Activated T-cell treated with anti-CD3 and anti-CD28 coated beads for 1 hour (primary cell): Measurements from ENCODE around the gene CFAP61.
"Not testable (repeated sequence)": the region's sequence is repeated elsewhere in the genome, so short reads cannot be mapped to it uniquely, and the experiment has no call there.

Source experiments
- DNase-seq: peaks from one replicate; pipeline ENCODE4 v3.0.0-alpha.2; 2020; ENCODE audit warnings: low read depth

CFAP61 gene

DNA sequence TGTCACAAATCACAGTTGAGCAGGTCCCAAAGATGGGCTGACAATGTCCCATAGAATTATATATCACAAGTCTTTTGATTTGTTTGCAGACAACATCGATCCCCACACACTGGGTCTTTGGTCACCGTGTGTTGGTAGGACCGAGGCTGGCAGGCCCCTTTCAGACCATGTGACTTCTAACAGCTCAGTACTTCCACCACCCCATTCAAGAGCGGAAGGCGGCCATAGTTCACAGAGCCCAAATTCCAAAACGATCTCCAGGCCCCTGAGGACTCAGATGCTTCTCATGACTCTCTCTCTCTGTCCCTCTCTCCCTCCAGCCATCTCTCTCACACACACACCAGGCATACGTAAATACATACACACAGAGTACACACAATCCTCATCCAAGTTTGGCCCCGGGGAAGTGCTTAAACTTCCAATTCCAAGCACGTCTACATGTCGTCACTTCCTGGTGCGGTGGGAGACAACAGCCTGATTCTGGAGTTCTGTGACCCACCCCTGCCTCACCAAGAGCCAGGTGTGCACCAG, 159.7 kb downstream of the CFAP61 start:
- no peak for DNase-seq

DNA sequence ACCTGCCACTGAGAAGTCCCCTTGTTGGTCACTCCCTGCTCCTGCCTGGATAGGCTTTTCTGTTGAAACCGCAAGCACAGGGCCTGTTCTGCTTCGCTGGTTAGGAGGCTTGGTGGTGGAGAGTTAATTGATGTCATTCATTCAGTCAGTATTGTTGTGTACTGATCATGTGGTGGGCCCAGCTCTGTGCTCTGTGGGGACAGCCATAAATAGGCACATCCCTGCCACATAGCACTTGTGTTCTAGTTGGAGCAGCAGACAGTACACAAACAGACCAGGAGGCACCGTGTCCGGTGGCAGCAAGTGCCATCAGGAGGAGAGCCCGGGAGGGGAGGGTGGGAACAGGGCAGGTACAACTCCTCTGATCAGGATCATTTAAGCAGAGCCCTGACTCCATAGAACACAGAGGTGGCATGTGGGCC, 160.4 kb downstream of the CFAP61 start:
- no peak for DNase-seq

DNA sequence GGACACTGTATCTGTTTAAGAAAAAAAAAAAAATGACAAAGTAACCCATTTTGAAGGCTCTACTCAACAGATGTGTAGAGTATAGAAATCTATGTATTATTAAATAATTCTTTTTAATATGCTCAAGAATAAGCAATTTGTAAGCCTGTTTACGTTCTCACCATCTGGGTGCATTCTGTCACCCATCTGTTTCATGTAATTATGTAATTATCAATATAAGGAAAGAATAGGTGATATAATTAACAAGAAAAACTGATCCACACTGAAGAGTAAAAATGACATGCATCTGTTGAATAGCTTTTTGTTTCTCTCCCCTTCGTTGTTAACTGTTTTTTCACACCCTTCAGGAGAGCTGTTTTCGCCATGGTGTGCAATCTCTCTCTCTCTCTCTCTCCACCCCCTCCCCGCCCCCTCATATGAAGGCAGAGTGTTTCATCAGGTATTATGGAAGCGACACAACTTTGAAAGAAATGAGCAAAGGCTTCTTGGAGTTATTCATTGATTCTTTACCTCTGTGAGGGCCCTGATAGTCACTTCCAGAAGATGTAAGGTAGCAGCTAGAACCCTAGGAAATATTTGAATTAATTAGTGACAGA, 161.3 kb downstream of the CFAP61 start:
- DNase-seq = no peak

DNA sequence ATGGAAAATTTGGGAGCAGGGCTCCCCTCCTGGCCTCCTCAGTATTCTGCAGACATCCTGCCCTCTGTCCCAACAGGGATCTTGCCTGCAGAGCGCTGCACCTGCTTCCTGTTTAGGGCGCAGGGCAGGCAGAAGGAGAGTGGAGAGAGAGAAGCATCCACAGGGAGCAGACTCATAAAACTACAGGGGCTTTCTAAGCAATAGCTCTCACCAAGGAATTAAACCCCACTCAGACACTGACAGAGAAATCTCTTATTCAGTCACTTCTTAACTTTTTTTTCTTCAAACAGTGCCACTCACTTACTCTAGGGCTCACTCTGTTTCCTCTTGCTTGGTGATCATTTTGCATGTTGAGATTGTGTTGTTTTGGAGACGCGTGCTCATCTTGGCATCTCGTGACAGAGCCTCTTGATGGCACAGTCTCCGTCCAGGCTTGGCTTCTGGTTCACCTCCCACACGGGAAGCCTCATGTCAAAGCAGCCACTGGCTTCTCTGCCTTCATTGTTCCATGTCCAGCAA, 162.5 kb downstream of the CFAP61 start:
- no peak for DNase-seq

DNA sequence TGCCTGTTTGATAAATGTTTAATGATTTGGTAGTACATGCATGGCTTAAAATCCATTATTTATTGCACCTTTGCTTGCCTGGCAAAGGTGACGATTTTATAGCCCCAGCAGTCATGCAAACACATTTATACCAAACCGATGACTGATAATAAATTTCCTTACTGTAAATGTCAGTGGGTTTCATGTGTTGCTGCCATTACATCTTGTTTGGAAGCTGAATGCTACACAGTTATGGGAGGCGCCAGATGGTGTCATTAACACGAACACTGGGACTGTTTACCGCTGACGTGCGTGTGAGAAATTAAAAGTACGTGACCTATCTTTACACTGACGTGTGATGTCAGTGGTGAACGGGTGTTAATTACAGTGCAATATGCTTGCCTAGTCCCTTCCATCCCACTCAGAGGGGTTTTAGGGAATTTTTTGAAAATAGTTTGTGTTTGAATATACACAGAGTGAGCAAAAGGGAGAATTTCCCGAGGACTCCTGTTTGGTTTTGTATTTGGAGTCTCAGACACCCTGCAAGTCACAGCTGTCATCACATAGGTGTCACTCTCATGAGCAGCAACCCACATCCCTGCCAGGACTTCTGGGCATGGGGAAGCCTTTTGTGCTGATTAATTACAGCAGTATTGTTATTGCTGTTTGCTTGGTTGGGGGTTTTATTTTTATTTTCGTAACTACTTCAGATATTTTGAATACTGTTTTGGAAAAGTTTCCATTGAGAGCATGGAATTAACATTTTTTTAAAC, 163.8 kb downstream of the CFAP61 start:
- no peak for DNase-seq

DNA sequence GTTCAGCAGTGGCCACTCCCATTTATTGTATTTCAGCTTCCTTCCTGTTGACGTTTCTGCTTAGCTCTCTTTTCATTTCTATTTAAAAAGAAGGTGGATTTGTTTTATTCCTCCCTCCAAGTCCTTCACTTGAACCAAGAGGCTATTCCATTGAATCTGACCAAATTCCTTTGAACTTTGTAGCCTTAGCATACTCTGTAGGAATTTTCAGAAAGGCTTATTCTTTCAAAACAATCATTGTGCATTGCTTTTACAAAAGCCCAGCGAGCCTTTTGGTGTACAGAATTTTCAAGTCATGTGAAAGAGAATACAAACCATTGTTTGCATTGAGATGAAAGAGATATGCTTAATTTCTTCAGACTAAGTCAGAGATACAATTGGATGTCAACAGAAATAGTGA, 164.6 kb downstream of the CFAP61 start:
- no peak for DNase-seq

DNA sequence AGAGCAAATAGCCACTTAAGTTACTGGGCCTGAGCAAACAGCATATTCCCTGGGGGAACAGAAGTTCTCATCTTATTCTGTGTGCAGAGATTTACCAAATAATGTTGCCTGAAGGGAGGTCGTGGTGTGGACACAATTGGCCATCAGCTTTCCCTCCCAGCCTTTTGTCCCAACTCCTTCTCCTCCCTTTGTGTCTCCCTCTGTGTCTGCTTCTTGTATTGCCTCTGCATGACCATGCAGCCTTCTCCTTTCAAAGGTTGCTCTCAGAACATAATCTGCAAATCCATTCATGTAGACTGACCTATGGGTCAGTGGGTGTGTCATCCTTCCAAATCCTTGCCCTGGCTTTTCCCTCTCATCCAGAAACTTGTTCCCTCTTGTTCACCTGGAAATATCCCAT, 165.3 kb downstream of the CFAP61 start:
- no peak for DNase-seq

DNA sequence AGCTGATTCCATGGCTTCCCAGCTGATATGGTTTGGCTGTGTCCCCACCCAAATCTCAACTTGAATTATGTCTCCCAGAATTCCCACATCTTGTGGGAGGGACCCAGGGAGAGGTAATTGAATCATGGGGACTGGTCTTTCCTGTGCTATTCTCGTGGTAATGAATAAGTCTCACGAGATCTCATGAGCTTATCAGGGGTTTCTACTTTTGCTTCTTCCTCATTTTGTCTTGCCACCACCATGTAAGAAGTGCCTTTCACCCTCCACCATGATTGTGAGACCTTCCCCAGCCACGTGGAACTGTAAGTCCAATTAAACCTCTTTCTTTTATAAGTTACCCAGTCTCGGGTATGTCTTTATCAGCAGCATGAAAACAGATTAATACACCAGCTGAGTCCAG, 165.8 kb downstream of the CFAP61 start:
- not testable (repeated sequence) for DNase-seq

DNA sequence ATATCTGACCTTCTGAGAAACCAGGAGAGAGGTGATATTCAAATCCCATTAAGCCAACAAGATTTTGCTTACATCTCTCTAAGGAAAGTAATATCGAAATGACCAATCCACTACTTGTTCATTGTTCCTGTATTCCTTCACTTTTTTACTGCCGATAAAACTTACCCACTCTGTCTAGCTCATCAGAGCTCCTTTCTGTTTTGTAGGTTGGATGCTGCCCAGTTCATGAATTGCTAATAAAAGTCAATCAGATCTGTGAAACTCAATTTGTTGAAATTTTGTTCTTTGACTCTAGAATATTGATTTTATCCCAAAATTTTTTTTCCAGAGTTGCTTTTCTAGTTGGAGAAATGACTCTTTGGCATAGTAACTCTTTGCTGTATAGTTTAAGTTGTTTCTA, 166.7 kb downstream of the CFAP61 start:
- no peak for DNase-seq

DNA sequence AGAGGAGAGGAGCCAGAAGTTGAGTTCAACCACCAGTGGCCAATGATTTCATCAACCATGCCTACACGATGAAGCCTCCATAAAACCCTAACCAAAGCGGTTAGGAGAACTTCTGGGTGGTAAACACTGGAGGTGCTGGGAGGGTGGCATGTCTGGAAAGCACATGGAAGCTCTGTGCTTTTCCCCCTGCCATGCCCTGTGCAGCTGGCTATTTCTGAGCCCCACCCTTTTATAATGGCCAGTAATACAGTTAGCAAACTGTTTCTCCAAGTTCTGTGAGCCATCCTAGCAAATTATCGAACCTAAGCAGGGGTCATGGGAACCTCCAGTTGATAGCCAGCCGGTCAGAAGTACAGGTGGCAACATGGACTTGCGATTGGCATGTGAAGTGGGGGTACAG, 167.8 kb downstream of the CFAP61 start:
- no peak for DNase-seq

DNA sequence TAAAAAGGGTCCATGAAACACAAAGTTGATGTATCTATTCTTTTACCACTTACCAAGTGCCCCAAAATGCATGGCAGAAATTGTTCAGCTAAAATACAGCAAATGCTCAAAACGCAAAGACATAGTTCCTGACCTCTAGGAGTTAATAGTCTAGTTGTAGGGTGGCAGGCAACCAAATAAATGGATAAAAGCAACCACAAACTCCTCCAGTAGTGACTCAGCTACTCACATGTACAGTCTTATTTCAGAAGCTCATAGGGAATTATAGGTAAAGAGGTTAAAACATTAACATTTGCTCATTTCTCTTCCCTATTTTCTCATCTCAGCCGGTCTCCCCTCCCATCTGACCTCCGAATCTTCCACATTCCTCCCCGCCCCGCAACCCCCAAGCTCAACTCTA, 171.6 kb downstream of the CFAP61 start:
- DNase-seq = no peak

DNA sequence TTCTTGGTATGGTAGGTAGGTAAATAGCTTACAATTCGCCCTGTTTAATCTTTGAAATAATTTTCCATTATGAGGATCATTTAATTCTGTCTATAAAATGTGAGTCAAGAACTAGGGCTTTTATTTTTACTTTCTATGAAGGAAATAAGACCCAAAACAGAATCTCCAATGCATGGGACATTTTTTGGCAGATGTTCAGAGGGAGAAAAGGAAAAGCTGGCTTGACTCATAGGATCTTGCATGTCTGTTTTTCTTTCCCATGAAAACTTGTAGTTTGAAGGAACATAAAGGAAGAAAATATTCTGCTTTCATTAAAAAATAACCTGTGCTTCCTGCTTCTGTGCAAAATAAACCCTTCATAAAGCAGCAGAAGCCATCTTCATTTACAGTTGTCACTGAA, 172.5 kb downstream of the CFAP61 start:
- DNase-seq = no peak

DNA sequence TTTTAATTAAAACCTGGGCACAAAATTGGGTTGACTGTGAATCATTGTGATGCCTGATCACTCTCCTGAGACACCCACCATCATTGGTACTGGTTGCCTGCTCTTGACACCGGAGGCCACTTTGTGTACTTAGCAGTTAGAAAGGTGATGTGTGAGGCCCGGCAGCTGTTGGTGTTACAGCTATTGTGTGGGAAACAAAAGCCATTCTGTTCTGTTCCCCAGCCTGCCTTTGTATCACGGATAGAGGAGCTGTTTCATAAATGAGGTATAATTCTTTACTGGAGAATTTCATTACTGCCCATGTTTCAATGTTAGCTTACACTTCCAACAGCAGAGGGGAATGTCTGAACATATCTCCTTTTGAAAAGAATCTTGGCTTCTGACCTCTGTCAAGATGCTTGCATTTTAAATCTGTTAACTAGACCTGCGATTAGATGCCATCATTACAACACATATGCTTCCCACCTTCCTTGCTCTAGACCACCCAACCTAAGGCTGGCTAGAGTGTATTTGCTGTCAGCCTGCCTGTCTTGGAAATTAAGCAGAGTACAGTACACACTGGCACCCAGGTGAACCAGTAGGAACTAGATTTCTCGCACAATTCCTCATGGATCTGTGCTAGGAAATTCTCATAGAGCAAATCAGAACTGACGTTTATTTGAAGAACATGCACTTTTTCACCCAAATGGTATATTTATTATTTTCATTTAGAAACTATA, 173.2 kb downstream of the CFAP61 start:
- no peak for DNase-seq

DNA sequence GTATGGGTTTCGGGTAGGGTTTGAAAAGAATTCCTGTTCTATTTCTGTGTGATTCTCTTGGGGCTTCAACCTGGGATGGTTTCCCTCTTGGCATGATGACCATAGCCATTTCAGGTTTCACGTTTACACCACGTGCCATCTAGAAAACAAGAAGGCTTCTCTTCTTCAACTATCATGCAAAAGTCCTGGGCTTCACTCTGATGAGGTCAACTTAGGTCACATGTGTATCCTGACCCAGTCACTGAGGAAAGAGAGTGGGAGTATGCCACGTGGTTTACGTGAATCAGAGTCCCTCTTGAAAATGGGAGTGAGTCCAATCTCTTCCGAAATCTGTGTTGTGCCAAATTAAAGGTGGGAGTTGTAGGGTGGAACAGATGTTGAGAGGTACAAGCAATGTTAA, 174.2 kb downstream of the CFAP61 start:
- no peak for DNase-seq

DNA sequence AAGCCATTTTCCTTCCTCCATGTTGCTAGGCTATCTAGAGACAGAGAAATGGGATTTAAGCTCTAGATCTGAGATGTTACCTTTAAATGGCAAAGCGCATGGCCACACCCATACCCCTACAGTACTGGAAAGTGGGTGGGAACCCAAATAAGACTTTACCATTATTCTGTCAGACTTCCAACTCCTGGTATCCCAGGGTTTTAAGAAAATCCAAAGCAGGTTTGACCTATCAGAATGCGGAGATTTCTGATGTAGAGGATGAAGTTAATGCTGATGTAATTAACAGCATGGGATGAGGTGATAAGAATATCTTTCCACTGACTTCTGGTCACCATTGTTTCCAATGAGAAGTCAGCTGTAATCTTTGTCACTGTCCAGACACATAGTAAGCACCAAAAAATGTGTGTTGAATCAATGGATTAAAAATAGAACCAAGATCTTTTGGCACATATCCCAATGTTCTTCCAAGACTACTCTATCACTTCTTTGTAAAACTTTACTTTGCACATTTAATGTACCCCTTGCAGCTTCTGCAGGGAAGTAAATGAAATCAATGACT, 174.8 kb downstream of the CFAP61 start:
- no peak for DNase-seq

DNA sequence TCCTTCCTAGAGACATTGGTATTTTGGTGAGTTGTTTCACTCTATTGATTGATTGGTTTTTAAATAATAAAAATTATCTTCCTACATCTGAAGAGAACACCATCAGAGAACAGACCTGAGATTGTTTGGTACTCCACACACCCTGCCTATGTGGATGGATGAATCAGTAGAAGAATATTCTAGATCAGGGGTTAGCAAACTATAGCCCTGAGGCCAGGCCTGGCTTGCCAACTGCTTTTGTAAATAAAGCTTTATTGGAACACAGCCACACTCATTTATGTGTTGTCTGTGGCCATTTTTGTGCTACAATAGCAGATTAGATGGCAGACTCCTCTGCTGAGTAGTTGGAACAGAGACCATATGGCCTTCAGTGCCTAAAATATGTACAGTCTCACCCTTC, 176.0 kb downstream of the CFAP61 start:
- DNase-seq = no peak

DNA sequence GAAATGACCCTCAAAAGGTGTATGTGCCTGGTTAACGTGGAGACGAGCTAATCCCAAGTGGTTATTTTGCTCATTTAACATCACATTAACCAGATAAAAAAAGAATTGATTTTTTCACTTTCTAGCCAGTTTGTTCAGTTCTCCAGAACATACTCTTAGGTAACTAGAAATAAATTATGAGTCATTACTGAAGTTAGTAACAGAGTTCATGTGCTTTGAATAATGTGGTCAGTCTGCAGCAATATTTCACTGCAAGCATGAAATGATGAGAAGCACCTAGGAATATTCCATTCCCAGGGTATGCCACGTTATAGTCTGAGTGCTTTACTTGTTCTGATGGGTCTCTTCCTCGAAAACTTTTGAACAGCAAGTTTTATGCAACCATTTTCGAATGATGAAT, 177.3 kb downstream of the CFAP61 start:
- DNase-seq = no peak

DNA sequence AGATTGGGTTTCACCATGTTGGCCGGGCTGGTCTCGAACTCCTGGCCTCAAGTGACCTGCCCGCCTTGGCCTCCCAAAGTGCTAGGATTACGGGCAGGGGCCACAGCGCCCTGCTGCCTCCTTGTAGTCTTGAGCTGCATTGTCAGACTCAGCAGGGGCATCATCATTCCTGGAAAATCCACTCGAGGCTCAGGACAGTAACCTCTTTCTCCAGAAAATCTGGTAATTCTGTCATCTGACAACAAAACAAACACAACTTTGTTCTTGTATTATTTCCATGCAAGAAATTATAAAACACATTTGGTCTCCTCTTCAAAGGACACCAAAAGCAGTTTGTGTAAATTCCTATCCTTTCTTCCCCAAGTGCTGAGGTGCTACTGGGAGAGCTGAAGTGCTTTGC, 178.4 kb downstream of the CFAP61 start:
- no peak for DNase-seq

DNA sequence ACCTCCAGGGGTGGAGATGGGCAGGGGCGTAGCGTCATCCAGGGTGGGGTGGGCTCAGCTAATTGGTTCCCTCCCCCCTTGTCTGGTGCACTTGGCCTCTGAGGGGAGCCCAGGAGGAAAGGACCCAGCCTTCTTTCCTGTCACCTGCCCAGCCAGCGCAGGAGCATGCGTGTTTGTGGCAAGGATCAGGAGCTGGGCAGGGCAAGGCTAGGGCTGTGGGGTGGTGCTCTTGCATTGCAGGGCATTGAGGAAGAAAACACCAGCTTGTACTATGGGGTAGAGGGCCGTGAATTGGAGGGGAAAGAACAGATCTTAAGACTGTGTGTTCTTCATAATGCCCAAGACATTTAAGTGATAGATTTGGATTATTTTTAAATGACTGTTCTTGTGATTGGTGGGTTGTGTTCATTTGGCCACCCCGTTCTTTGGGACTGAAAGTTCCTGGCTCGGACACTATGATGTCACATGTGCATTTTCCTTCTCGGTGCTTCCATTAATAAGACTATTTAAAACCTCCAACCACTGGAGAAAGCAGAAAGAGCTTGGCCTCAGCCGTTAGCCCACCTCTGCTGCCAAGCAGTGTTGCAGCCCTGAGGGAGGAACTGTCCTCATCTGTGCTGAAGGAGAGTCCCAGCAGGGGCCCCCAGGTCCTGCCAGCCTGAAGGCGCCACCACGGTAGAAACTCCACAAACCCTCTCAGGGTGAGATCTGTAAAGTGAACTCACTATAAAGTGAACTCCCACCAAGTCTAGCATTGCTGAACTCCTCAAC, 179.4 kb downstream of the CFAP61 start:
- DNase-seq = no peak

DNA sequence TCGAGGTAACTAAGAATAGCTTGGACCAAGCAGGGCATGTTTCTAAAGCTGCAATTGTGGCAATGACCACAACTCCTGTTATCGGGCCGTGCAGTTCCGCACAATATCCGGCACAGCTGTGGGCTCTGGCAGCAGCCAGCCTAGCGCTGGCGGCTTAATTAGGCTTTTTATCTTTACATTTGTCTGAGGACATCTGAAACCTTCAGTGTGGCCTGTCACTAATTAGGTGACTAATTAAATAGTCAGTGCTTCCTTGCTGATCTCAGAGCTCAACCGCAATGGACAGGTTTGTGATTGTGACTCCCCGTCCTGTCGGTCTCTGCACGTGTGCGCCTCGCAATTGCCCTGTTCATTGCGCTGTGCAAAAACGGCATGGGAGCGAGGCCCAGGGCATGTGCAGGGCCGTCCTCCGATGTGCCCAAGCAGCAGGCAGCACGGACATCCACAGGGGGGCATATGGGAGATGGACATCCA, 180.7 kb downstream of the CFAP61 start:
- no peak for DNase-seq

DNA sequence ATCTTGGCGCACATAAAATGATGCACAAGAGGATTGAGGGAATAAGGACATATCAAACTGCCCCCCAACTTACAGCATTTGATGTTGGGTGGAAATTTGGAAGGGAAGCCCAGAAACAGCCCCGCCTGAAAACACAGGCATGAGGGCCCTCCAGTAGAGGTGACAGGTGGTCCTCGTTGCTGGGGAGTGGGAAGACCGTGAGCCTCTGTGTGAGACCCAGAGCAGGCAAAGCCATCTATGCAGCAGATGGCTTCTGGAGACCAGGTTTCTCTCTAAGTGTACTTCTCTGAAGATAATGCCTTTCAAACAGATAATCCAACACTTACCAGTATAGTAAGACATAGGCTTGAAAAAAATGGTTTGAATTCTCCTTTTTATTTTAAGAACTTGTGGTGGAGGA, 183.3 kb downstream of the CFAP61 start:
- DNase-seq = no peak
